GM11168 (cell line): ENCODE measurements around the gene CSF2.

Experiments used
- in situ Hi-C: fragments of 300-500 bp; cut with MboI; formaldehyde crosslinking; loops from one replicate; pipeline ENCODE4 v1.12.0; 2022; ENCODE audit warnings: low sequenced_read_pairs; ENCODE audit not compliant: unreplicated experiment

Gene CSF2

GRCh38 chr5:132073231-132074013 lies at the start of gene CSF2:
Gene CSF2 (plus strand): TSS chr5:132073789. CDS start chr5:132073824, 35 bp downstream.
- in situ Hi-C loops, result no loop called here

GRCh38 chr5:132024117-132024435 lies 49.5 kb upstream of the CSF2 start:
- in situ Hi-C loops, result no loop called here

- in situ Hi-C loops, result no loop called here
Observed at GRCh38 chr5:132024789-132025402, 48.7 kb upstream of the CSF2 start.

GRCh38 chr5:132025403-132025971 lies 48.1 kb upstream of the CSF2 start:
- in situ Hi-C loops, result no loop called here

GRCh38 chr5:132026516-132027008 lies 47.0 kb upstream of the CSF2 start:
- in situ Hi-C loops, result no loop called here

GRCh38 chr5:132027027-132027426 lies 46.6 kb upstream of the CSF2 start:
- in situ Hi-C loops, result no loop called here

GRCh38 chr5:132029609-132030330 lies 43.8 kb upstream of the CSF2 start:
- in situ Hi-C loops, result no loop called here

GRCh38 chr5:132030610-132031009 lies 43.0 kb upstream of the CSF2 start:
- in situ Hi-C loops, result no loop called here

- in situ Hi-C loops, result no loop called here
Observed at GRCh38 chr5:132032196-132032595, 41.4 kb upstream of the CSF2 start.

GRCh38 chr5:132033122-132033521 lies 40.5 kb upstream of the CSF2 start:
- in situ Hi-C loops, result no loop called here

GRCh38 chr5:132037353-132037752 lies 36.2 kb upstream of the CSF2 start:
- in situ Hi-C loops, result no loop called here

GRCh38 chr5:132044207-132044606 lies 29.4 kb upstream of the CSF2 start:
- in situ Hi-C loops, result no loop called here

- in situ Hi-C loops, result no loop called here
Observed at GRCh38 chr5:132046880-132047299, 26.7 kb upstream of the CSF2 start.

GRCh38 chr5:132049093-132049492 lies 24.5 kb upstream of the CSF2 start:
- in situ Hi-C loops, result no loop called here

GRCh38 chr5:132049559-132049958 lies 24.0 kb upstream of the CSF2 start:
- in situ Hi-C loops, result no loop called here

GRCh38 chr5:132050136-132050535 lies 23.5 kb upstream of the CSF2 start:
- in situ Hi-C loops, result no loop called here

GRCh38 chr5:132050661-132051552 lies 22.7 kb upstream of the CSF2 start:
- in situ Hi-C loops, result no loop called here

- in situ Hi-C loops, result no loop called here
Observed at GRCh38 chr5:132052520-132052919, 21.1 kb upstream of the CSF2 start.

GRCh38 chr5:132053483-132053882 lies 20.1 kb upstream of the CSF2 start:
- in situ Hi-C loops, result no loop called here
